RCC 7860 (cell line): ENCODE measurements around the gene KRTAP12-3.
"Not testable (repeated sequence)": the region's sequence is repeated elsewhere in the genome, so short reads cannot be mapped to it uniquely, and the experiment has no call there.

Source experiments
- DNase-seq: peaks from one replicate; pipeline ENCODE4 v3.0.0-alpha.2; 2015; ENCODE audit warnings: low spot score
- FAIRE-seq: peaks from 2 replicates; lab custom pipeline; 2012; peaks lifted over from hg19 to GRCh38; lab: Jason Lieb, UNC

The KRTAP12-3 gene

GRCh38 chr21:44650265-44650972 is 7.3 kb upstream of the KRTAP12-3 start:
- FAIRE-seq (no peak), DNase-seq (no peak)

- no peak for DNase-seq
- FAIRE-seq = no peak
Measured at GRCh38 chr21:44650973-44651675, 6.6 kb upstream of the KRTAP12-3 start.

- DNase-seq (no peak), FAIRE-seq (no peak)
Measured at GRCh38 chr21:44653123-44653522, 4.6 kb upstream of the KRTAP12-3 start.

GRCh38 chr21:44653656-44654575 is 3.8 kb upstream of the KRTAP12-3 start:
- FAIRE-seq (no peak), DNase-seq (no peak)

GRCh38 chr21:44654576-44655175 is 3.1 kb upstream of the KRTAP12-3 start, which contains the start of gene KRTAP12-4:
KRTAP12-4 (minus strand) TSS chr21:44654659; CDS start chr21:44654614, 45 bp downstream.
- FAIRE-seq (no peak), DNase-seq (no peak)

GRCh38 chr21:44656868-44657267 is 864 bp upstream of the KRTAP12-3 start:
- DNase-seq (no peak), FAIRE-seq (no peak)

- DNase-seq (no peak), FAIRE-seq (no peak)
Measured at GRCh38 chr21:44658541-44658910, 794 bp downstream of the KRTAP12-3 start.

GRCh38 chr21:44658913-44659595 is 1.3 kb downstream of the KRTAP12-3 start:
- FAIRE-seq (no peak), DNase-seq (no peak)

GRCh38 chr21:44661567-44661966 is 3.8 kb downstream of the KRTAP12-3 start:
- FAIRE-seq, DNase-seq: not testable (repeated sequence)

GRCh38 chr21:44664691-44665090 is 7.0 kb downstream of the KRTAP12-3 start:
- no peak for DNase-seq
- no peak for FAIRE-seq

- DNase-seq (no peak), FAIRE-seq (no peak)
Measured at GRCh38 chr21:44666401-44667320, 8.9 kb downstream of the KRTAP12-3 start, which contains the start of gene KRTAP12-2. KRTAP12-2 (minus strand) TSS chr21:44666927; CDS start chr21:44666886, 41 bp downstream.

- no peak for FAIRE-seq
- no peak for DNase-seq
Measured at GRCh38 chr21:44667612-44668011, 9.9 kb downstream of the KRTAP12-3 start.

GRCh38 chr21:44670642-44671432 is 13.1 kb downstream of the KRTAP12-3 start:
- DNase-seq (no peak), FAIRE-seq (no peak)

GRCh38 chr21:44671911-44672310 is 14.2 kb downstream of the KRTAP12-3 start:
- no peak for DNase-seq
- no peak for FAIRE-seq

GRCh38 chr21:44677881-44678280 is 20.1 kb downstream of the KRTAP12-3 start:
- FAIRE-seq = no peak
- no peak for DNase-seq

GRCh38 chr21:44681152-44681551 is 23.4 kb downstream of the KRTAP12-3 start:
- no peak for DNase-seq
- FAIRE-seq = no peak

- DNase-seq = no peak
- no peak for FAIRE-seq
Measured at GRCh38 chr21:44681861-44682579, 24.3 kb downstream of the KRTAP12-3 start, which contains the start of gene KRTAP12-1. KRTAP12-1 (minus strand) TSS chr21:44682163; CDS start chr21:44682123, 40 bp downstream.
